Mesenchymal stem cell (in vitro differentiated cells and primary cell): Measurements from ENCODE around the gene KLF12.
A peak's percentile ranks its signal among the peaks of the same experiment; 100 is the strongest.

ENCODE experiments used
- DNase-seq: peaks from one replicate; pipeline ENCODE4 v3.0.0-alpha.2; 2013
- H2AFZ ChIP-seq: one replicate; pipeline ENCODE4 v1.6.1; 2013; ENCODE audit warnings: low read depth, mild to moderate bottlenecking, control low read depth, inconsistent platforms, low read length, moderate library complexity
- H2AK5ac ChIP-seq: 2 replicates; pipeline ENCODE4 v1.6.1; 2013; ENCODE audit warnings: low read length, moderate library complexity, mild to moderate bottlenecking, inconsistent platforms; ENCODE audit not compliant: severe bottlenecking
- H2BK120ac ChIP-seq: one replicate; pipeline ENCODE4 v1.6.1; 2013; ENCODE audit warnings: low read depth, mild to moderate bottlenecking, inconsistent platforms, low read length, moderate library complexity
- H2BK12ac ChIP-seq, 2 experiments: one replicate each; pipeline ENCODE4 v1.6.1; 2013; ENCODE audit warnings: inconsistent platforms in 2 of 2, low read length in 2 of 2, mild to moderate bottlenecking in 2 of 2, moderate library complexity in 2 of 2, control low read depth in 1 of 2
- H2BK15ac ChIP-seq: one replicate; pipeline ENCODE4 v1.6.1; 2013; ENCODE audit warnings: mild to moderate bottlenecking, low read depth, inconsistent platforms; ENCODE audit not compliant: poor library complexity, severe bottlenecking
- H2BK5ac ChIP-seq: 2 replicates; pipeline ENCODE4 v1.6.1; 2013; ENCODE audit warnings: low read depth, mild to moderate bottlenecking, low read length, control low read depth, inconsistent platforms; ENCODE audit not compliant: poor library complexity, severe bottlenecking
- H3K14ac ChIP-seq, 2 experiments: one replicate each; pipeline ENCODE4 v1.6.1; 2013; ENCODE audit warnings: inconsistent platforms in 2 of 2, low read length in 2 of 2, control low read depth in 1 of 2, mild to moderate bottlenecking in 1 of 2, moderate library complexity in 1 of 2
- H3K18ac ChIP-seq, 2 experiments: one replicate each; pipeline ENCODE4 v1.6.1; 2013; ENCODE audit warnings: inconsistent platforms in 2 of 2, low read length in 2 of 2, control low read depth in 1 of 2, low read depth in 1 of 2, mild to moderate bottlenecking in 1 of 2
- H3K23ac ChIP-seq, 2 experiments: one replicate each; pipeline ENCODE4 v1.6.1; 2013; ENCODE audit warnings: inconsistent platforms in 2 of 2, low read length in 2 of 2, mild to moderate bottlenecking in 2 of 2, moderate library complexity in 2 of 2, control low read depth in 1 of 2
- H3K27ac ChIP-seq: 2 replicates; pipeline ENCODE4 v1.5.1; 2013; ENCODE audit warnings: mild to moderate bottlenecking, moderate library complexity, low read length, control low read depth, inconsistent platforms; ENCODE audit not compliant: poor library complexity, severe bottlenecking
- H3K27me3 ChIP-seq, 2 experiments: 2 replicates each; pipeline versions ENCODE4 v1.6.1 to v1.7.0; 2013; ENCODE audit warnings: low read length in 2 of 2, mild to moderate bottlenecking in 2 of 2, moderate library complexity in 2 of 2, control low read depth in 1 of 2, inconsistent platforms in 1 of 2; ENCODE audit not compliant: control insufficient read depth in 1 of 2, insufficient read depth in 1 of 2
- H3K36me3 ChIP-seq, 2 experiments: 2 replicates each; pipeline versions ENCODE4 v1.6.1 to v1.7.0; 2013; ENCODE audit warnings: low read length in 2 of 2, control low read depth in 1 of 2, inconsistent platforms in 1 of 2, low read depth in 1 of 2, mild to moderate bottlenecking in 1 of 2; ENCODE audit not compliant: insufficient read depth in 2 of 2, control insufficient read depth in 1 of 2
- H3K4ac ChIP-seq, 2 experiments: one replicate each; pipeline ENCODE4 v1.6.1; 2013; ENCODE audit warnings: inconsistent platforms in 2 of 2, low read length in 2 of 2, mild to moderate bottlenecking in 2 of 2, moderate library complexity in 2 of 2, control low read depth in 1 of 2, low read depth in 1 of 2
- H3K4me1 ChIP-seq: 2 replicates; pipeline ENCODE4 v1.6.1; 2013; ENCODE audit warnings: low read depth, low read length, control low read depth; ENCODE audit not compliant: control insufficient read depth, insufficient read depth
- H3K4me2 ChIP-seq: 2 replicates; pipeline ENCODE4 v1.6.1; 2013; ENCODE audit warnings: low read length, mild to moderate bottlenecking, inconsistent platforms; ENCODE audit not compliant: poor library complexity, severe bottlenecking
- H3K4me3 ChIP-seq, 2 experiments: 2 replicates each; pipeline versions ENCODE4 v1.5.1 to v1.7.0; 2013; ENCODE audit warnings: low read length in 2 of 2, mild to moderate bottlenecking in 2 of 2, control low read depth in 1 of 2, low read depth in 1 of 2; ENCODE audit not compliant: insufficient read depth in 1 of 2
- H3K79me1 ChIP-seq: replicated peaks from 2 replicates; pipeline ENCODE4 v1.6.1; 2013; ENCODE audit warnings: mild to moderate bottlenecking, control low read depth, low read length, inconsistent platforms; ENCODE audit not compliant: poor library complexity, severe bottlenecking
- H3K9ac ChIP-seq: 2 replicates; pipeline ENCODE4 v1.7.0; 2013; ENCODE audit warnings: mild to moderate bottlenecking, low read length, moderate library complexity
- H3K9me3 ChIP-seq: 2 replicates; pipeline ENCODE4 v1.7.0; 2013; ENCODE audit warnings: mild to moderate bottlenecking, low read length; ENCODE audit not compliant: control insufficient read depth
- H4K8ac ChIP-seq: one replicate; pipeline ENCODE4 v1.6.1; 2013; ENCODE audit warnings: inconsistent platforms, mild to moderate bottlenecking, low read length, moderate library complexity
- H4K91ac ChIP-seq: one replicate; pipeline ENCODE4 v1.6.1; 2013; ENCODE audit warnings: mild to moderate bottlenecking, low read length, inconsistent platforms
- WGBS: methylation state at CpG from one replicate; pipeline ENCODE4 v1.1.7; 2013; ENCODE audit warnings: mixed read lengths; 5-methylcytosine and 5-hydroxymethylcytosine counted together

The KLF12 gene

DNA sequence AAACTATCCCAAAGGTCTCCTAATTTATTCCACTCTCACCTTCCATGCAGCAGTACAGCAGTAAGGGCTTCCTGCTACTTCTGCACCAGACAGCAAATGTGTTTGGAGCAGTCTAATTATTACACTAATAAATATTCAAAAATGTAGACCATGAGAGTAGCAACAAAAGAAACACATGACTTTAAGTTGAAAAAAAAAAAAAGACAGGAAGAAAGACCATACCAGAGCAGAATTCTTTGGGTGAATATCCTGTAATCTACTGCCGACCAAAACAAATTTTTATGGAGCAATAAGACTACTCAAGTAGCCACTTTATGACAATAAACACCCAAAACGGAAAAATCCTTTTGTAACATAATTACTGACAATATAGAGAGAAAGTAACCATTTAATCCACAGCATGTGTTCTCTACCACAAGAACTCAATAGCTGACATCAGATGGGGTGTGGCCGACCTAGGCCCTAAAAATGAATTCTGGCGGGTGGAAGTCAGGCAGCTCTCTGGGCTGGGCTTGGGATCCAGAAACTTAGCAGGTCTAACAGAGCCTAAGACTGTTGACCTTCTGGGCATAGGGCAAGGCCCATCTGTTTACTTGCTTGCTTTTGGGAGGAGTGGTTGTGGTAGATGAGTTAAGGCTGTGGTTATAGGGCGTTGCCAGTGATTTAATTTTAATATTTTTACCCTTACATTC is 4.6 kb downstream of the KLF12 start:
- no peak overlapping the region for H3K4me3 ChIP-seq
- no peak overlapping the region for H3K4me2 ChIP-seq
- no peak overlapping the region for H4K91ac ChIP-seq
- H4K8ac ChIP-seq: peak overlapping the region; percentile 40
- no peaks in the 10 kb centered on the region for H3K9me3 ChIP-seq
- H3K4ac ChIP-seq: peak overlapping the region; percentile 73 to 82
- H2AK5ac ChIP-seq: peak overlapping the region; percentile 53
- no peak overlapping the region for H2AFZ ChIP-seq
- 48% methylated on average over 3 of the region's 5 CpGs for WGBS
- DNase-seq: no peak
- H3K79me1 ChIP-seq: peaks cover 2% of the 10 kb centered on the region
- peak overlapping the region; percentile 63 to 91 for H2BK12ac ChIP-seq
- H2BK120ac ChIP-seq: no peak overlapping the region
- no peak overlapping the region for H3K27ac ChIP-seq
- peak overlapping the region; percentile 80 for H2BK15ac ChIP-seq
- peak overlapping the region; percentile 48 for H3K9ac ChIP-seq
- no peak overlapping the region for H3K23ac ChIP-seq
- H3K18ac ChIP-seq: peak overlapping the region; percentile 2 to 46
- H3K4me1 ChIP-seq: peaks cover 8% of the 10 kb centered on the region
- no peak overlapping the region for H3K14ac ChIP-seq
- H3K36me3 ChIP-seq: no peaks in the 10 kb centered on the region
- no peak overlapping the region for H2BK5ac ChIP-seq
- H3K27me3 ChIP-seq: no peaks in the 10 kb centered on the region

GRCh38 chr13:74128156-74128767 is 5.9 kb downstream of the KLF12 start:
- no peaks in the 10 kb centered on the region for H3K27me3 ChIP-seq
- H3K14ac ChIP-seq: no peak overlapping the region
- WGBS: 56% methylated on average over 2 of the region's 6 CpGs
- peak overlapping the region; percentile 28 for H3K27ac ChIP-seq
- peaks cover 8% of the 10 kb centered on the region for H3K4me1 ChIP-seq
- no peak overlapping the region for H3K9ac ChIP-seq
- no peaks in the 10 kb centered on the region for H3K9me3 ChIP-seq
- H2BK15ac ChIP-seq: no peak overlapping the region
- no peak overlapping the region for H4K8ac ChIP-seq
- peak overlapping the region; percentile 21 for H3K4me2 ChIP-seq
- peak overlapping the region in 1 of 2 experiments; percentile 28 for H3K4me3 ChIP-seq
- no peak overlapping the region for H4K91ac ChIP-seq
- no peak overlapping the region for H3K4ac ChIP-seq
- H2BK5ac ChIP-seq: no peak overlapping the region
- H2BK12ac ChIP-seq: no peak overlapping the region
- no peak overlapping the region for H3K18ac ChIP-seq
- peaks cover 2% of the 10 kb centered on the region for H3K79me1 ChIP-seq
- H2AK5ac ChIP-seq: no peak overlapping the region
- H3K23ac ChIP-seq: no peak overlapping the region
- H3K36me3 ChIP-seq: no peaks in the 10 kb centered on the region
- DNase-seq: peak; percentile 58
- H2AFZ ChIP-seq: no peak overlapping the region
- H2BK120ac ChIP-seq: no peak overlapping the region

DNA sequence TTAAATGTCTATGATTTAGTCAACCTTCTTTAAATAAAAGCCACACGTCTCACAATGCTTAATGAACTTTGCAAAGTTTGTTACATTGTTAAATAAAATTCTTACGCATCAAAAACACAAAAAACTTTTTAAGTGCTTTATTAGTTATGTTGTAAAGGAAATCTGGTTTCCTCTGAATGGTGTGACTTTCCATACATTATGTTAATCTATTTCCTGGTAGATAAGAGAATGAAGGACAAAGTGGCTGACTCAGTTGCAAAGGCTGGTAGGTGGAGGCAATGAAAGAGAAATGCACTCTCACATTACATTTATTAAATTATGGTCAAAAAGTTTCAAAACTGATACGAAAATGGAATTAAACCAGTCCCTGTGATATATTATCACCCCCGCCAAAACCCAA is 15.9 kb downstream of the KLF12 start:
- peaks cover 2% of the 10 kb centered on the region for H3K4me1 ChIP-seq
- H3K23ac ChIP-seq: no peak overlapping the region
- H4K8ac ChIP-seq: no peak overlapping the region
- no peak overlapping the region for H2AK5ac ChIP-seq
- no peak overlapping the region for H2AFZ ChIP-seq
- H3K27ac ChIP-seq: no peak overlapping the region
- no peak overlapping the region for H2BK15ac ChIP-seq
- no peak overlapping the region for H3K9ac ChIP-seq
- H3K14ac ChIP-seq: no peak overlapping the region
- 67% methylated on average over 1 of the region's 4 CpGs for WGBS
- no peak overlapping the region for H2BK12ac ChIP-seq
- no peak overlapping the region for H3K18ac ChIP-seq
- no peak for DNase-seq
- H2BK120ac ChIP-seq: no peak overlapping the region
- no peak overlapping the region for H3K4me2 ChIP-seq
- no peak overlapping the region for H2BK5ac ChIP-seq
- H3K4me3 ChIP-seq: no peak overlapping the region
- no peak overlapping the region for H3K4ac ChIP-seq
- H4K91ac ChIP-seq: no peak overlapping the region
- peaks cover 7% of the 10 kb centered on the region for H3K79me1 ChIP-seq
- peaks cover 0 to 7% of the 10 kb centered on the region in 2 experiments for H3K36me3 ChIP-seq
- peaks cover 16% of the 10 kb centered on the region for H3K9me3 ChIP-seq
- no peaks in the 10 kb centered on the region for H3K27me3 ChIP-seq

- Histone ChIP-seq H2BK15ac (no peak overlapping the region), H3K14ac (no peak overlapping the region), H4K91ac (no peak overlapping the region), H2BK5ac (no peak overlapping the region), H2AFZ (no peak overlapping the region), H3K18ac (no peak overlapping the region), H3K4me3 (no peak overlapping the region), H3K9me3 (peaks cover 16% of the 10 kb centered on the region), H3K4ac (no peak overlapping the region), H2BK120ac (no peak overlapping the region), H3K79me1 (peaks cover 11% of the 10 kb centered on the region), H2AK5ac (no peak overlapping the region), H3K36me3 (peaks cover 0 to 7% of the 10 kb centered on the region in 2 experiments), H3K27me3 (no peaks in the 10 kb centered on the region), H4K8ac (no peak overlapping the region), H3K4me2 (no peak overlapping the region), H3K9ac (no peak overlapping the region), H3K23ac (no peak overlapping the region), H3K4me1 (peaks cover 2% of the 10 kb centered on the region), H2BK12ac (no peak overlapping the region), H3K27ac (no peak overlapping the region)
- no peak for DNase-seq
- WGBS: 91% methylated on average over 1 of the region's 2 CpGs
These were observed 16.9 kb downstream of the KLF12 start for GRCh38 chr13:74117207-74117705.
